Stimulated activated CD4-positive, alpha-beta T cell treated with anti-CD3 and anti-CD28 coated beads, Interleukin-12 subunit alpha, Interleukin-12 subunit beta, amount 100 ng/mL, for 48 hours (primary cell): Measurements from ENCODE around the gene RILPL1.
"Not testable (repeated sequence)": the region's sequence is repeated elsewhere in the genome, so short reads cannot be mapped to it uniquely, and the experiment has no call there.

Experiments
- DNase-seq, 3 donors: peaks; one replicate each; pipeline ENCODE4 v3.0.0-alpha.2; 2020; ENCODE audit warnings: low read depth in 2 of 3, low spot score in 1 of 3

RILPL1 gene

DNA sequence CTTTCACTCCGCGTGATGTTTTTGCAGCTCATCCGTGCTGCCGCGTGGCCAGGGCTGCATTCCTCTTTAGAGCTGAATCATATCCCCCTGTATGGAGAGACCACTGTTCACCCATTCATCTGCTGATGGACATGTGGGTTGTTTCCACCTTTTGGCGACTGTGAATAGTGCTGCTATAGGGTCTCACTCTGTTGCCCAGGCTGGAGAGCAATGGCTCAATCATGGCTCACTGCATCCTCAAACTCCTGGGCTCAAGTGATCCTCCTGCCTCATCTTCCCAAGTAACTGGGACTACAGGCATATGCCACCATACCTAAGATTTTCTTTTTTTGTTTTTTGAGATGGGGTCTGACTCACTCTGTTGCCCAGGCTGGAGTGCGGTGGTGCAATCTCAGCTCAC, 36.5 kb downstream of the RILPL1 start:
- DNase-seq, result no peak

DNA sequence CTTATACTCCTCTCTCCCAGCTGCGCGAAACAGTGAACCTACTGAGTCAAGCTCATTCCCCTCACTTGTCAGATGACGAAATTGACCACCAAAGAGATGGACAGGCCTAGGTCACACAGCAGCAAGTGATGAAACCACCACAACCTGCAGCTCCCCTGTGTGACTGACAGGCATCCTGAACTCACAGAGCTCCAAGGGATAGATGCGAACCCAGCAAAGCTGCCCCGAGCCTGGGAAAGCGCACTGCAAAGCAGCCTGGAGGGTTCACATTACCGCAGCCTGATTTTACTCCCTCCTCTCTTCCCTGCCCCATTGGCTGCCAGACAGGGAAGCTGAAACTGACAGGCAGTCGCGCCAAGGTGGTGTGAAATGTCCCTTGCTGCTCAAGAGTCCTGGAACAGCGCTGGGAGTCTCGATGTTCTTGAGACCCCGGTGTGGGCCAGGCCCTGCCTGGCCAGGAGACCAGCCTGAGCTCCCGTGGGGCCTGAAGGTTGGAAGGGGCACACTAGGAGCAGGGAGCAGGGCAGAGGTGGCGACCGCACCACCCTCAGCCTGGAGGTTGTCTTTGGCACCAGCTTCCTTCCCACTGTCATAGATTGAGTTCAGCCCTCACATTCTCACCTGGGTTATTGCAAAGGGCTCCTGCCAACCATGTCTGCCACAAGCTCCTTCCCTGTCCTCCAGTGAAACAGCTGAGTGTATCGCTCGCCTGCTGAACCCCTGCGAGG, 39.2 kb downstream of the RILPL1 start:
- no peak for DNase-seq

DNA sequence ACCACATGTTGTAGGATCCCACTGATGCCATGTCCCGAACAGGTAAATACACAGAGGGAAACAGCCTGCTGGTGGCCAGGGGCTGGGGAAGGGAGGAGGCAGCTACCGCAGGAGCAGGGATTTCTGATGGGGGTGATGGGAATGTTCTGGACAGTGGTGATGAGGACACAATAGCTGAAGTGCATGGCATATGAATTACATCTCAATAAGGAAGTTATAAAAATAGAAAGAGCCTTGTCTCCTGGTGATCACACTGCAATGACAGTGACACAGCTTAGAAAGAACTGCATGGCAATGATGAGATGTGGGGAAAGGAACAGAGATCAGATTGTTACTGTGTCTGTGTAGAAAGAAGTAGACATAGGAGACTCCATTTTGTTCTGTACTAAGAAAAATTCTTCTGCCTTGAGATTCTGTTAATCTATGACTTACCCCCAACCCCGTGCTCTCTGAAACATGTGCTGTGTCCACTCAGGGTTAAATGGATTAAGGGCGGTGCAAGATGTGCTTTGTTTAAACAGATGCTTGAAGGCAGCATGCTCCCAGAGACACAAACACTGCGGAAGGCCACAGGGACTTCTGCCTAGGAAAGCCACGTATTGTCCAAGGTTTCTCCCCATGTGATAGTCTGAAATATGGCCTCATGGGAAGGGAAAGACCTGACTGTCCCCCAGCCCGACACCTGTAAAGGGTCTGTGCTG, 41.0 kb downstream of the RILPL1 start:
- not testable (repeated sequence) for DNase-seq

- no peak for DNase-seq
These were observed 42.0 kb downstream of the RILPL1 start for GRCh38 chr12:123491481-123491880.

DNA sequence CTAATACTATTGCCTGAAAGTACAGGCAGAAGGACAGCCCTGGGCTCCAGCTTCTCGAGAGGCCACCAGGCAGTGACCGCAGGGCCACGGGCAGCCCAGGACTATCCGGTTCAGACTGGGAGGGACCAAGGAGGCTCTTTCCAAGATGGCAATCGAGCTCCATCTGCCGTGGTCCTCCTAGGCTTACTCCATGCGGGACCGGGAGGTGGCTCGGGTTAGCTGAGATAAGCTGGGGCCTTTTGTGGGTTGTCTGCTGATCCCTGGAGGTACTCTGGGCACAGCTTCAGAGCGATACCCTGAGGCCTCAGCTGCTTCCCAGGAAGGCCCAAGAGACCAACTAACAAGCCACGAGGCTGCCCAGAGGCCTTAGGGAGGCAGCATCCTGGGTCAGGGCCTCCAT, 42.5 kb downstream of the RILPL1 start:
- DNase-seq, result no peak

GRCh38 chr12:123490089-123490488, 43.4 kb downstream of the RILPL1 start:
- DNase-seq, result no peak

DNA sequence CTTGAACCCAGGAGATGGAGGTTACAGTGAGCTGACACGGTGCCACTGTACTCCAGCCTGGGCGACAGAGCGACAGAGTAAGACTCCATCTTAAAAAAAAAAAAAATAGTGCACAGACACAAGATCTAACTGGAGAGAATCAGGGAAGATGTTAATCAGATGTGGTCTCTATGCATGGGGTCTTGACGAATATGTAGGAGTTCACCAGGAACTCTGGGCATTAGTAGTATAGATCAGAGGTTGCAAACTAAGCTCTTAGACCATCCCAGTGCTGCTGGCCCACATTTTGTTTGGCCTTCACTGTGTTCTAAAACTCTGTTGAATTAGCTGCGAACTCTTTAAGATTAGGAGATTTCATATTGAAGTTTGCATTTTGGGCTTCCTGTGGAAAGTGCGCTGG, 43.9 kb downstream of the RILPL1 start:
- no peak for DNase-seq

DNA sequence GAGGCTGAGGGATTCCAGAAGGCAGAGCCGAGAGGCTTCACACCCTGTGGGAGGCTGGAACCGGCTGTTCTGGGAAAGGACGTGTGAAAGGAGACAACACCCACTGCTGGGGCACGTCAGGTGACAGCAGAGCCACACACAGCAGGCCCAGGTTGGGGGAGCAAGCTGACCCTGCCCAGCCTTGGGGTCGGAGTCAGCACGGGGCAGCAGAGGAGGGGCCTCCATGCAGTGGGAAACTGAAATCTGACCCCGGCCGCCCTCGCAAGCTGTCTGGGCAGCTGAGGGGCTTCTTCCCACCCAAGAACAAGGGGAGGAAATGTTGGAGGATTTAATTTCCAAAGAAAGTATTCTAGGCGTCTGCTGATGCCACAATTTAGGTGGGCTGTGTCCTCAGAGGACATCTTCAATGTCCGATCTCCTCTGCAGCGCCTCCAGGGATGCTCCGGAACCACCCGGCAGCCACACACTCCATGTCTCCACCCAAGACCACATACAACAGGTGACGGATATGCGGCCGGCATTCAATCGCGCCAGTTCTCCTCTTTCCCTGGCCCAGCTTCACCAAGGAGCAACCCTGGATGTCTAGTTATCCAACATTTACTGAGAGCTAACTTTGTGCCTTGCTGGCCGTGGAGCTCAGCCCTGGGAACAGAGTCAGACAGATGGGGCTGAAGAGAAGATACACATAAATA, 44.8 kb downstream of the RILPL1 start:
- no peak for DNase-seq

- no peak for DNase-seq
These were observed 46.1 kb downstream of the RILPL1 start for GRCh38 chr12:123487428-123487827.

- no peak for DNase-seq
These were observed 47.8 kb downstream of the RILPL1 start for GRCh38 chr12:123485756-123486155.

DNA sequence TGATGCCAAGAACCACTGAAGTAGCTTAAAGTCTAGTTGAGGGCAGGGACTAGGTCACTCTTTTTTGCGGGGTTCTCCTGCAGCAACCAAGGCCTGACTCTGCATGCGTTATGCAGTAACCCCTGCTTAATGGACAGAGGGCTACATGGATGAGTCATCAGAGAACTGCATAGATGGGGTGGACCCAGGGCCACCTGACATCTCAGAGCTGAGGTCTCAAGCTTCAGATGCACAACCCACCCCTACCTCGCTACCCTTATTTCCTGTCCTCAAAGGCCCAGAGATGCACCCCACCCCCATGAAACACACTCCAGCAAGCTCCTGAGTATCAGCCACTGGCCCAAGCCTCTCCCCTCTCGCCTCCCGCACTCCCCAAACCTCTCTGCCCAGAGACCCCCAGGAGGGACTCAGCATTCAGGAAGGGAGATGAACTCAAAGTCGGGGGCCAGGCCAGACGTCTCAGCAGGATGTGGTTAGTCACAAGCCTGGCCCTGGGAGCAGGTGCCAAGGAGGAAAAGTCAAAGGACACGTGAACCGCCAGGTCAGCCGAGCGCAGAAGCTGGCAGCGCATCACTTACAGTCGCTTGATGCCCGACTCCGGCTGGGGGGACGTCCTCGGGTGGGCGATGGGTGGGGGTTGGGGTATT, 49.8 kb downstream of the RILPL1 start:
- no peak for DNase-seq

DNA sequence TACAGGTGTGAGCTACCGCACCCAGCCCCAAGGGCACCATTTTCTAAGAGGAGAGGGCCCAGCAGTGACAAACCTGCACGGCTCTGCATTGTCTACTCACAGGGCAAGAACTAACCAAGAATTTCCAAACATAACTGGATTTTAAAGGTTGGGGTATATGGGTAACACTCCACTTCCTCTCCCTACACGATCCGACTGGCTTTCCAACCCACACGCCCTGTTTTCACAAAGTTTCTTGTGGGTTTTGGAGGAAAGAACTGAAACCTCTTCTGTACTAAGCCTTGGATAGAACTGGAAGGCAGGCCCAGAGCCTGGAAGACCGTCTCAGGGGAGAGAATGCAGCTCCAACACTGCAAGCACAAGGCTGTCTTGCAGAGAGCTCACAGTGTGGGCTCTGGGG, 50.6 kb downstream of the RILPL1 start:
- no peak for DNase-seq

- not testable (repeated sequence) for DNase-seq
These were observed 52.3 kb downstream of the RILPL1 start for GRCh38 chr12:123481251-123481650.

- no peak for DNase-seq
These were observed 53.9 kb downstream of the RILPL1 start for GRCh38 chr12:123479442-123480180.

GRCh38 chr12:123478762-123479161, 54.8 kb downstream of the RILPL1 start:
- no peak for DNase-seq

GRCh38 chr12:123478069-123478468, 55.5 kb downstream of the RILPL1 start:
- DNase-seq, result no peak

DNA sequence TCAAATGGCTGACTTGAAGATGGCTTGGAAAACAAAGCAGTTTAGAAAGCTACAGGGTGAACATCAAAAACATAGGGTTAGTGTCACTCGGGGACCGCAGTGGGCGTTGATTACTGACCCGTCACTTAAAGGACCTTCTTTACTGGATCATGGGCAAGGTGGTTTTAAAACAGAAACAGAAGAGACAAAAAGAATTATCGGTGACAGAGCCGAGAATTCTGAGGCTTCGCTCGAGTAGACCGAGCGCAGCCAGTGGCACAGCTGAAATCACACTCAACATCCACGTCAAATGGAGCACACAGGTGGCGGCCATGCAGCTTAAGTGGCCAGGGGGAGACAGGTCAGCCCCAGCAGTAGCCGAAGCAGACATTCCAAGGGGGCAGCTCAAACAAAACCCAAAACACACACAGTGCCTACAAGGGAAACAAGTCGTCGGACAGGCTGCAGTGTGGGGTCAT, 58.2 kb downstream of the RILPL1 start:
- no peak for DNase-seq

DNA sequence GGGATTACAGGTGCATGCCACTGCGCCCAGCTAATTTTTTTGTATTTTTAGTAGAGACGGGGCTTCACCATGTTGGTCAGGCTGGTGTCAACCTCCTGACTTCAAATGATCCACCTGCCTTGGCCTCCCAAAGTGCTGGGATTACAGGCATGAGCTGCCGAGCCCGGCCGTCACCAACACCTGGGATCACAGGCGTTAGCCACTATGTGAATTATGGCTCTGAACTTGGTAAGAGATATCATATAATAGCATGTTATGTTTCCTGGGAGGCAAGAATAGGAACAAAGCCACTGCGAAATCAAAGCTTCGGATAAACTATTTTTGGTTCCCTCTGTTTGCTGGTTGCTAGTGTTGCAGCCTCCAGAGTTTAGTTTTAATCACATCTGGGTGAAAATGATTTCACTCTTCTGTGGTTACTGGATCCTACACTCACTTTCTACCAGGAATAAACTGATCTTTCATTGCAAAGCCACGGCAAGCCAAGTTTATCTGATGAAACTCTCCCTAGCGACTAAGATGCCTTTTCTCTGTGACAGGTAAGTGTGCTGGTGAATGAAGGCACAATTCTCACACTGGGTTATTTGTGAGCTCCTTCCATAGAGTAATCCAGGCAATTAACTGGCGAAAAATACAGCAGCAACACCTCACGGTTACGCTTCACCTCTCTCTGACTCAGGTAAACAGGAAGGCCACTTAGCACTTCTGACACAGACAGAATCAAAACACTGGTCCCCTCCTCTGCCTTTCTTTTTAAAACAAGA, 58.9 kb downstream of the RILPL1 start:
- no peak for DNase-seq

DNA sequence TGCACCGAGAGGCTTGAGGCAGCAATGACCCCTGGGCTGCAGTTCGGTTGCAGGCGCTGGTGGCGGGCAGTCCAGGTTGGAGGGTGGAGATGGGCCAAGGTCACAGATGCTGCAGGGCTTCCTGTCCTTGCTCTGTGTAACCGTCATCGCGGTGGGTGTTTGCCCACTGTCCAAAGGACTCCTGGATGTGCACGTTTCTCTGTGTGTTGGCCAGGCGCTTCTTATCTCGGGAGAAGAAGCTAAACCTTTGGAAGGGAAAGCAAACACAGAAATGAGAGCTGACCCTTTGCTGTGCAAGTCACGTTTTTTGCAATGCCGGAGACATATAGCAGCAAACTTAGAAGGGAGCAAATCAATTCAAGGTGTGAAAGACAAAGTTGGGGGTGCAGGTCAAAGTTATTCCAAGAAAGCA, 61.1 kb downstream of the RILPL1 start:
- DNase-seq, result no peak

GRCh38 chr12:123471374-123472068, 62.0 kb downstream of the RILPL1 start:
- no peak for DNase-seq
